Measurements from ENCODE around the gene DACT1.

Gene DACT1

DNA sequence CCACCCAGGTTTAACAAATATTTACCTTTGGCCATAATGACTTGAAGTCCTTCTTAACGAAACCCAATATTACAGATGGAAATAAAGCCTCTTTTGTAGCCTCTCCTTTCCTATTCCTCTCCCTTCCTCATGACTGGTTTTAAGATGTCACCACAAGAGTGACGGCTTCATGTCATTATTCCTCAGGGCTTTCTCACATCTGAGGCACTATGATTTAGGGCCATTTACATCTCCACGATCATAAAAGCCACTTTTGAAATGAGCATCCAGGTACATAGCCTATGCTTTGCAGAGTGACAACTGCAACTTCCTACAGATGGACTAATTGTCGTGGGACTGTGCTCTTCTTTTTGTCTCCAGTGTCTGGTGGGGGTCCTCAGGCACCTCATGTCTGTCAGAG, 32.3 kb upstream of the DACT1 start:
- TF ChIP-seq, protein P1, sequence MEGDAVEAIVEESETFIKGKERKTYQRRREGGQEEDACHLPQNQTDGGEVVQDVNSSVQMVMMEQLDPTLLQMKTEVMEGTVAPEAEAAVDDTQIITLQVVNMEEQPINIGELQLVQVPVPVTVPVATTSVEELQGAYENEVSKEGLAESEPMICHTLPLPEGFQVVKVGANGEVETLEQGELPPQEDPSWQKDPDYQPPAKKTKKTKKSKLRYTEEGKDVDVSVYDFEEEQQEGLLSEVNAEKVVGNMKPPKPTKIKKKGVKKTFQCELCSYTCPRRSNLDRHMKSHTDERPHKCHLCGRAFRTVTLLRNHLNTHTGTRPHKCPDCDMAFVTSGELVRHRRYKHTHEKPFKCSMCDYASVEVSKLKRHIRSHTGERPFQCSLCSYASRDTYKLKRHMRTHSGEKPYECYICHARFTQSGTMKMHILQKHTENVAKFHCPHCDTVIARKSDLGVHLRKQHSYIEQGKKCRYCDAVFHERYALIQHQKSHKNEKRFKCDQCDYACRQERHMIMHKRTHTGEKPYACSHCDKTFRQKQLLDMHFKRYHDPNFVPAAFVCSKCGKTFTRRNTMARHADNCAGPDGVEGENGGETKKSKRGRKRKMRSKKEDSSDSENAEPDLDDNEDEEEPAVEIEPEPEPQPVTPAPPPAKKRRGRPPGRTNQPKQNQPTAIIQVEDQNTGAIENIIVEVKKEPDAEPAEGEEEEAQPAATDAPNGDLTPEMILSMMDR (IDR thresholded peaks at IDR 0.05; ENCODE audit: insufficient read depth, missing control alignments): no peak
- no peak for FAIRE-seq
- DNase-seq (ENCODE audit: insufficient read length, low spot score): no peak

DNA sequence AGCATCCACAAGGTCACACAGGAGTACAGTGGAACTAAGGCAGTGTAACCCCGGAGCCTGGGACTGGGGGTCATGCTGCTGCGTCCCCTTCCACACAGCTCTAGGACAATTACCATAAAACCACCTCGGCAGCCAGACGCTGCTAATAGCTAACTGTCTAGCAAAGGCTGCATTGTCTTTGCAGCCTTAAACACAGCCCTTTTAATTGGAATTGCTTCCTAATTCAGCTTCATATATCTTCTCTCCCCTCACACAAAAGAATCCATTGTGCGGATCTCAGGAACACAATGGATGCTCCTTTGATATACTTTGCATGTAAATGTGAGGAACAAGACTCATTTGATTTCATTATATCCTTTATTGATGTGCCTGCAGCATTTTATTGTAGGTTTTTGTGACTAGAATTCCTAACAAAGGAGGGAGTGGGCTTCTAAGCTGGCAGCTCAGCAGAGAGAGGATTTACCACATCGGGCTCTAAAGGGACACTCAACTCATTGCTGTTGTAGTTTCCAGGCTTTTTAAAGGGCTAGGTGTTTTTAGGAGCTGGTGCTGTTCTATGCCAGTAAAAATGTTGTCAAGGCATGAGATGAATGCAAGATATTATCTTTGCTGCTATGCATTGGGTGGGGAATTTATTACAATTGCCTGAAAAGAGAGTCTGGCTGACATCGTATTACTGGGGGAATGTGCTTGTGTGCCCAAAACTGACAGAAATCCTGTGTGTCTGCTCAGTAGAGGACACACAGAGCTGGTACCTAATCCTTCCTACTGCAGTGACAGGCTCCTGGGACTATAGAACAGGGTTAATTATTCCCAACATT, 30.4 kb upstream of the DACT1 start:
- DNase-seq (ENCODE audit: insufficient read length, low spot score) (no peak), FAIRE-seq (no peak)
- TF ChIP-seq, protein P1 (IDR thresholded peaks at IDR 0.05; ENCODE audit: insufficient read depth, missing control alignments): no peak

DNA sequence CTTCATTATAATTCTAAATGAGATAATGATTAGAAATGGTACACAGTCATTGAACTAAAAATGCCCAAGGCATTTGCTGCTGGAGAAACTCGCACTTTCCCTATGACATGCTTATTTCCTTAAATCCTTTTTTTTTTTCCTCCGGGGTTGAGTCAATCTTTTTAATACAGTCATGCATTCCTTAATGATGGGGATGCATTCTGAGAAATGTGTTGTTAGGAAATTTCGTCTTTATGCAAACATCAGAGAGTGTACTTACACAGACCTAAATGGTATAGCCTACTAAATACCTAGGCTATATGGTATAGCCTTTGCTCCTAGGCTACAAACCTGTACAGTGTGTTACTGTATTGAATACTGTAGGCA, 29.8 kb upstream of the DACT1 start:
- FAIRE-seq (no peak), DNase-seq (ENCODE audit: insufficient read length, low spot score) (no peak)
- TF ChIP-seq, protein P1 (IDR thresholded peaks at IDR 0.05; ENCODE audit: insufficient read depth, missing control alignments): no peak

DNA sequence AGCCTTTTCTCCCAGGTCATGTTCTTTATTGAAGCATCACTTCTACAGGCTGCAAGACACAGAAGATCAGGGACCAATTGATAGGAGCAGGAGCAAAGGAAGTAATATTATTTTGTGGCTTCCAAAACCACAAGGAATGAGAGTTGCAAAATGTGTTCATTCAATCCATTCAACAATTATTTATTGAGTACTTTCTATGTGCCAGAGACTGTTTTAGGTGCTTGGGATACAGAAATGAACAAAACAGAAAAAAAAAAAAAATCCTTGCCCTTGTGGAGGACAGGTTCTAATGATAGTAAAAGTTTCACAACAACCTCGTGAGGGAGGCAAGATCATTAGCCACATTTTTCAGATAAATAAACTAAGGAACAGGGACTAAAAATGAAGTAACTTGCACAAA, 20.1 kb upstream of the DACT1 start:
- TF ChIP-seq, protein P1 (IDR thresholded peaks at IDR 0.05; ENCODE audit: insufficient read depth, missing control alignments): no peak
- no peak for FAIRE-seq

DNA sequence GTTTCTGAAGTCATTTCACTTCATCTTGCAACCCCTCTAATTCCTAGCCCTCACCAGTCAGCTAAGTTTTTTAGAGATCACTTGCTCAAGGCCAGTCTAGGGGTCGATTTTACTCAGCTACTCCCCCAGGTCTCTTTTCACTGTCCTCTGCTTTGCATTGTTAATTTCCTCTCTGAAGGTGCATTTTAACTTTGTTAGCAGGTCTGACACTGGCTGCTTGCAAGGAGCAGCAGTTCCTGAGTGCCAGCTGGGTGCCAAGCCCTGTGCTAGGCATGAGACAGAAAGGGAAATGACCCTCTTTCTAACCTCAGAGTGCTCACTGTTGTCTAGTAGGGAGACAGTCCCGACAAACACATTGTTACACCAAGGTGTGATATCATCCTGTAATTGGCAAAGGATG, 17.8 kb upstream of the DACT1 start:
- no peak for DNase-seq (ENCODE audit: insufficient read length, low spot score)
- no peak for FAIRE-seq
- TF ChIP-seq, protein P1 (IDR thresholded peaks at IDR 0.05; ENCODE audit: insufficient read depth, missing control alignments): no peak

More for the DNA sequence above, 20.1 kb upstream of the DACT1 start:
- no peak for DNase-seq (ENCODE audit: insufficient read length, low spot score)

DNA sequence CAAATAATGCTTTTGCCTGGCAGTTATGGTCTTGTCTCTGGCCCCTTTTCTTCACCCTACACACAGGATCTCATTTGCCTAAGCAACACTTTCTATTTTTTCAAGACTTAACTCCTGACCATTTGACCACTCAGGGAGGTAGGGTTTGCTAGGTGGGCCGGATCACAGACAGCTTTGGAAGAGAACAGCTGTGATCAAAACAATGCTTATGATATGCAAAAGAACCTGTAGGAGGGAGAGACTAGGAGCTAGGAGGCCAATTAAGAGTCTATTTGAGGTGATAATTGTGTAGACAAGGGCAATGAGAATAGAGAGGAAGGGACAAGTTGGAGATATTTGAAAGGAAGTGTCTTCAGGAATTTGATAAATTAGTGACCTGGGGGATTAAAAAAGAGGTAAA, 12.3 kb upstream of the DACT1 start:
- no peak for FAIRE-seq
- no peak for DNase-seq (ENCODE audit: insufficient read length, low spot score)
- TF ChIP-seq, protein P1 (IDR thresholded peaks at IDR 0.05; ENCODE audit: insufficient read depth, missing control alignments): no peak

DNA sequence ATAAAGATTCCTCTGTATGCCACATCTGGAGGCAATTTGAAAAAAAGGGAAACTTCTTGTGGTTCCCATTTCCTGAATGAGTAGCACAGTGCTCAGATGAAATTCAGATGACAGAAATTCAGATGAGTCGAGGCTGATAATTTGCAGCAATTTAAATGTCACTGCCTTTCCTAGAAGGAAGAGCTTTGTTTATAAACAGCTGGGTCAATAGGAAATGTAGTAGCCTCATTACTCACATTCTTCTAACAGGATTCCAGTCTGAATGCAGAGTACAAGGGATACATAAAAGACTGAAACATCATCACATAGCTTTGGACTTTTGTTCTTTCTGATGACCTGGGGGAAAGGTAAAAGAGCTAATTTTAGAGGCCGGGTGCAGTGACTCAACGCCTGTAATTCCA, 11.3 kb upstream of the DACT1 start:
- no peak for FAIRE-seq
- DNase-seq (ENCODE audit: insufficient read length, low spot score): no peak

More for the DNA sequence above, 11.3 kb upstream of the DACT1 start:
- TF ChIP-seq, protein P1 (IDR thresholded peaks at IDR 0.05; ENCODE audit: insufficient read depth, missing control alignments): no peak
